ENCODE measurements around the gene LY86.

GRCh38 chr6:6569811-6570164, 18.7 kb upstream of the LY86 start:
- TF ChIP-seq CTCF (IDR thresholded peaks at IDR 0.05) (no peak), POLR2A (IDR thresholded peaks at IDR 0.05) (no peak), POLR2AphosphoS5 (IDR thresholded peaks at IDR 0.05) (no peak), EP300 (IDR thresholded peaks at IDR 0.05) (no peak)
